Retina (tissue), 1 donor: Measurements from ENCODE around the gene PDPK1.
A peak's percentile ranks its signal among the peaks of the same experiment; 100 is the strongest.
"Not testable (repeated sequence)": the region's sequence is repeated elsewhere in the genome, so short reads cannot be mapped to it uniquely, and the experiment has no call there.

Experiments used
- DNase-seq: peaks from one replicate; pipeline ENCODE4 v3.0.0-alpha.2; 2016

The PDPK1 gene

GRCh38 chr16:2526135-2526534 lies 11.7 kb upstream of the PDPK1 start:
- no peak for DNase-seq

- no peak for DNase-seq
Observed at GRCh38 chr16:2527071-2527783, 10.6 kb upstream of the PDPK1 start.

- DNase-seq: no peak
Observed at GRCh38 chr16:2527784-2528100, 10.1 kb upstream of the PDPK1 start.

GRCh38 chr16:2528161-2529060 lies 9.4 kb upstream of the PDPK1 start:
- DNase-seq: no peak

- DNase-seq: no peak
Observed at GRCh38 chr16:2529061-2529931, 8.5 kb upstream of the PDPK1 start.

- no peak for DNase-seq
Observed at GRCh38 chr16:2529961-2530628, 7.7 kb upstream of the PDPK1 start.

GRCh38 chr16:2530629-2531318 lies 7.0 kb upstream of the PDPK1 start:
- DNase-seq: no peak

- no peak for DNase-seq
Observed at GRCh38 chr16:2531371-2531695, 6.5 kb upstream of the PDPK1 start, which contains the start of gene CEMP1. Gene CEMP1 (minus strand): TSS chr16:2531408. CDS start chr16:2531073, 335 bp downstream.

GRCh38 chr16:2531696-2532493 lies 5.9 kb upstream of the PDPK1 start:
- DNase-seq: peak; percentile 94

GRCh38 chr16:2532494-2533141 lies 5.2 kb upstream of the PDPK1 start:
- peak; percentile 77 for DNase-seq

- not testable (repeated sequence) for DNase-seq
Observed at GRCh38 chr16:2533142-2533755, 4.6 kb upstream of the PDPK1 start.

- DNase-seq: no peak
Observed at GRCh38 chr16:2533912-2534311, 3.9 kb upstream of the PDPK1 start.

- not testable (repeated sequence) for DNase-seq
Observed at GRCh38 chr16:2534335-2534734, 3.5 kb upstream of the PDPK1 start.

- DNase-seq: no peak
Observed at GRCh38 chr16:2535625-2536013, 2.2 kb upstream of the PDPK1 start.

GRCh38 chr16:2539192-2539844 lies 1.5 kb downstream of the PDPK1 start:
- DNase-seq: not testable (repeated sequence)

- DNase-seq: peak; percentile 37
Observed at GRCh38 chr16:2539845-2540458, 2.1 kb downstream of the PDPK1 start.

GRCh38 chr16:2540912-2541311 lies 3.1 kb downstream of the PDPK1 start:
- not testable (repeated sequence) for DNase-seq

GRCh38 chr16:2541409-2541808 lies 3.6 kb downstream of the PDPK1 start:
- DNase-seq: not testable (repeated sequence)

GRCh38 chr16:2543771-2544170 lies 6.0 kb downstream of the PDPK1 start:
- DNase-seq: not testable (repeated sequence)
